ENCODE data around the gene SECISBP2. TPM values are rescaled to one million over a fixed set of nuclear protein-coding genes. Genes with fewer than 3 reads are reported as not detected.
A peak's percentile ranks its signal among the peaks of the same experiment; 100 is the strongest.
"Not testable (repeated sequence)": the region's sequence is repeated elsewhere in the genome, so short reads cannot be mapped to it uniquely, and the experiment has no call there.

Gene SECISBP2
- 30.0 and 30.1 TPM in 2 replicates for total RNA-seq

DNA sequence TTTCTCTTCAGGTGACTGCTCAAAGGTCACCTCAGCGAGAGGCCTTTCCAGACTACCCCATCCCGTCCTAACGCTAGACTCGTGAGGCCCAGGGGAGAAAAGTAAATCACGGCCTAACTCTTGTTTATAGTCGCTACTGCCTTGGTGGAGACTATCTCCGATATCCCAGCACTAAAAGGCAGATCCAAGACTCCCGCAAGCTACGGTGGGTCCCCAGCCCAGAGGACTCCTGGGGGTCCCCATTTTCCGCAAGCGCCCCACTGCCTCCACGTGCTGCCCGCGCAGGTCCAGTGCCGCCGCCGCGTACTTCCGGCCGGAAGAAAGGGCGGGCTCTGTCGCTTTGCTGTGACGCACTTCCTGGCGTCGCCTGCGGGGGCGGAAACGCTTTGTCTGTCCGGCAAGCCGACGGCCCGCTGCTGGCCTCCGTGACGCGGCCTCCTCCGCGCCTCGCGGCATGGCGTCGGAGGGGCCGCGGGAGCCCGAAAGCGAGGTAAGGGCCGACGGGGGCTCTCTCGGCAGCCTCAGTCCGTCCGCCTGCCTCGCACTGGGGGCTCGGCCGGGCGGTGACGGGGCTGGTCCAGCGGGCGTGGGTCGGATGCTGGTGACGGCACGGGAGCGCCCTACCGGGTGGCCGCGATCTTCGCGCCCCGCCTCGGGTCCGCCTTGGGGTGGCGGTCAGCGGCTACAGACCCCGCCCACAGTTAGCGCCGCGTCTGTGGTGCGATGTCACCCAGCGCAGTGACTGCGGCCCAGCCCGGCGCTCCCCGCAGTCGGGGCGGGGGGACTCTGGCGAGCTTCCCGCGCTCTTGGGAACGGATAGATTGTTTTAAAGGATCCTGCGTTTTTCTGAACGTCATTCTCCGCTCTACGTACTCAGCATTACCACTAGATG lies at the start of gene SECISBP2:
SECISBP2 (plus strand) TSS at position 378 of the 892 bp plus-strand sequence; CDS start at position 455, 77 bp downstream.
- peak; percentile 97 for DNase-seq

- no peak for DNase-seq
Observed at GRCh38 chr9:89273528-89274279, 44.6 kb upstream of the SECISBP2 start.

- no peak for DNase-seq
Observed at GRCh38 chr9:89274838-89275237, 43.5 kb upstream of the SECISBP2 start.

- DNase-seq: not testable (repeated sequence)
Observed at GRCh38 chr9:89276040-89276439, 42.3 kb upstream of the SECISBP2 start.

DNA sequence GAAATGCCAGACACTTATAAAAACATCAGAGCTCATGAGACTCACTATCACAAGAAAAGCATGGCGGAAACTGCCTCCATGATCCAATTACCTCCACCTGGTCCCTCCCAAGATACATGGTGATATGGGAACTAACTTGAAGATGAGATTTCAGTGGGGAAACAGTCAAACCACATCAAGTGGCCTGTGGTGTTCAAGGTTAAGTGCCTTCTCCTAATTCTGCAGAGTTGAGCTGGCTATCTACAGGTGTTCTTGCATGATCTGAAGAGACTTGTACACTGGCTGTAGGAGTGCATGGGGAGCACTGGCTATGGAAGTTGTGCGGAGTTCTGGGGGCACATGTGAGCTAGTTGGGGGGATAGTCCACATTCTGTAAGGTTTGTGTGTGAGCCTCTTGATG lies 41.3 kb upstream of the SECISBP2 start:
- no peak for DNase-seq

DNA sequence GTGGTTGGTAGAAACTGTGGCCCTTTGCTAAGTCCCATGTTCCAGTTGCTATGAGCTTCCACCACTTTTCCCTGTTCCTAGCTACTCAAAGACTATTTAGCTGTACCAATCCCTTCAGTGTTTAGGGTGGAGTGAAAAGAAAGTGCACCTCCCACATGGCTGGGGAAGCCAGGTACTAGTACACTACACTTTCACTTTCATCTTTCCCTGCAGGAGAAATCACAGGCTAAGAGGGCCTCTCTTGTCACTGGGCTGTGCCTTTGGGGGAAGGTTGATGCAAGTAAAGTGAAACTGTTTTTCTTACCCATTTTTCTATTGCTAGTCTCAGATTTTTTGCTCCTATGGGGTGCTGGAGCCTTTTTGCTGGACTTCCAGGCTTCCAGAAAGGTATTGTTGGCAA lies 40.8 kb upstream of the SECISBP2 start:
- DNase-seq: no peak

- DNase-seq: no peak
Observed at GRCh38 chr9:89278551-89278950, 39.7 kb upstream of the SECISBP2 start.

DNA sequence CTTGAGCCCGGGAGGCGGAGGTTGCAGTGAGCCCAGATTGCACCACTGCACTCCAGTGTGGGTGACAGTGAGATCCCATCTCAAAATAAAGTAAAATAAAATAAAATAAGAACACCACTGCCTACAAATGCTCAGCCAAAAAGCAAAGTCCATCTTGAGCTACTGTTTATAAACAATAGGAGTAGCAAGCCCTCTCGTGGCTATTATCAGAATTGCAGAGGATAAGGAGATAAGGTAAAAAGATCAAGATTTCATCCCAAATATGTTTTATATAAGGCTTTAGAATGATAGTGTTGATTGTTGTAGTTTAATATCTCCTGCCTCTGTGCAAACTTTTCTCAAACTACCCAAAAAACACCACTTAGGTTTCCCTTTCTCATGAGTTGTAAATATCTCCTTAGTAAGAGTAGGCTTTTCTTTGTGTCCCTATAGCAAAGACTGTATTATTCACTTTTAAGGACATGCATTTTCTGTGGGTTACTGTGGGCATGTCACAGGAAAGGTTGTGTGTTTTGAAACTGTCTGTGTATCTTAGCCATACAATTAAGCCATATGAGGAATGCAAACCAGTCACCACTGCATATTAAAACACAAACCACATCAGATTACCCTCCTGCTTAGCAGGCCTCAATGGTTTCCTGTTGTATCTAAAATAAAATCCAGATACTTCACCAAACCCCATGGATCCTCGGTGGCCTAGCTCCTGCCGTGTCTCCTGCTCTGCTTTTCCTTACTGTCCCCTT lies 39.1 kb upstream of the SECISBP2 start:
- peak; percentile 72 for DNase-seq

DNA sequence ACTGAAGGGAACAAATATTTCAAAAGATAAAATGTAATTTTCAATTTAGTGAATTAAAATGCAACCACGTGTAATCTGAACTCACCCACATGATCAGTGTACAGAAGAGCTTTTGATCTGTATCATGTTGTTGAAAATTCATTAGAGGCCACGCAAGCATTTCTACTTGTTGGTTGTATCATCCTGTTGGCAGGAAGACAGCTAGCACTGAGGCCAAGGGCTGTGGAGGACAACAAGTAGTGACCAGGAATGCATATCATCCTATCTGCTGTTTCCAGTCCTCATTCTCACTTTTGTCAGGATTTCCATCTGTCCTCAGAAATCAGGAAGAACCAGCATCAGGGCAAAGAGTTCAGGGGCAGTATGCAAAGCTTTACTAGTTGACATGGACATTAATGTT lies 37.2 kb upstream of the SECISBP2 start:
- no peak for DNase-seq

GRCh38 chr9:89282248-89282968 lies 35.9 kb upstream of the SECISBP2 start:
- not testable (repeated sequence) for DNase-seq

- DNase-seq: no peak
Observed at GRCh38 chr9:89284076-89284475, 34.2 kb upstream of the SECISBP2 start.

DNA sequence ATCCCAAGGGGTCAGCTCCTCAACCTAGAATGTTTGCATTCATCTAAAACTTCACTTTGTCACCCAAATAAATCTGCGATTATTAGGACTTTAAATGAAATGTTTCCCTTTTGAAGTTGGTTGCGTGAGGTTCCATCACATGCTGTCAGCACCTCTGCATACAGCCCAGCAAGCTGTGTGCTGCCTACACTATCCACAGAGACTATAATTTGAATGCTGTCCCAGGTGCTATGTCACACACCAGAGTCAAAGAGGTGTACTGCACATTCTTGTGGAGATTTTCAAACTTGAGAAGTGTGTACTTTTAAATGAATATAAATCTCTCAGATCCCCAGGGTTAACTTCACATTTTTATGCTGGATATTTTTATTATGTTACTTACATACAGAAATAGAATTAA lies 26.6 kb upstream of the SECISBP2 start:
- no peak for DNase-seq

DNA sequence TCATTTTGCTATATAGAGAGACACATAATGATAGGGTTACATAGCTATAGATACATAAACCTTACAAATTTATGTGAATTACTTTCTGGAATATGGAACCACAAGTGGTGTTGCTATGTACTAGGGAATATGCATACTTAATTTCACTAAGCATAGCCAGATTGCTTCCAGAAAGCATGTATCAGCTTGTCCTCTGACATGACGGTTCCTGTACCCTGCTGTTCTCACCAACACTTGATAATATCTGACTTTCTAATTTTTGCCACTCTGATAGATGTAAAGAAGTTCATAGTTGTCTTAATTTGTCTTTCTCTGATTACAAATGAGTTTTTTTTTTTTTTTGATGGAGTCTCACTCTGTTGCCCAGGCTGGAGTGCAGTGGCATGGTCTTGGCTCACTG lies 25.3 kb upstream of the SECISBP2 start:
- no peak for DNase-seq

GRCh38 chr9:89295400-89295799 lies 22.9 kb upstream of the SECISBP2 start:
- DNase-seq: peak; percentile 52

DNA sequence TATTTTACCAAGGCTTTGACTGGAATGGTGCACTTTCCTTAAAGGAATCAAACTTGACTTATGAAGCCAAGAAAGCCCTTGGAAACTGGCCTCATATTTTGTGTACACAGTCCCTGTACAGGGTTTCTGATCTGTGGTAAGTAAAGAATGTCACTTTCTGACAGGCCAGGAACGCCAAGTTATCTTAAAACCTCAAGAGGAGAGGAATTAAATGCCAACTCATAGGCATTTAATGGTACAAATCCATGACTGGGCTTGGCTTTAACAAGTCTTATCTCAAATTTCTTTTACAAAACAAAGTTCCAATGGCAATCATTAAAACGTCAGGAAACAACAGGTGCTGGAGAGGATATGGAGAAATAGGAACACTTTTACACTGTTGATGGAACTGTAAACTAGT lies 16.3 kb upstream of the SECISBP2 start:
- DNase-seq: not testable (repeated sequence)

DNA sequence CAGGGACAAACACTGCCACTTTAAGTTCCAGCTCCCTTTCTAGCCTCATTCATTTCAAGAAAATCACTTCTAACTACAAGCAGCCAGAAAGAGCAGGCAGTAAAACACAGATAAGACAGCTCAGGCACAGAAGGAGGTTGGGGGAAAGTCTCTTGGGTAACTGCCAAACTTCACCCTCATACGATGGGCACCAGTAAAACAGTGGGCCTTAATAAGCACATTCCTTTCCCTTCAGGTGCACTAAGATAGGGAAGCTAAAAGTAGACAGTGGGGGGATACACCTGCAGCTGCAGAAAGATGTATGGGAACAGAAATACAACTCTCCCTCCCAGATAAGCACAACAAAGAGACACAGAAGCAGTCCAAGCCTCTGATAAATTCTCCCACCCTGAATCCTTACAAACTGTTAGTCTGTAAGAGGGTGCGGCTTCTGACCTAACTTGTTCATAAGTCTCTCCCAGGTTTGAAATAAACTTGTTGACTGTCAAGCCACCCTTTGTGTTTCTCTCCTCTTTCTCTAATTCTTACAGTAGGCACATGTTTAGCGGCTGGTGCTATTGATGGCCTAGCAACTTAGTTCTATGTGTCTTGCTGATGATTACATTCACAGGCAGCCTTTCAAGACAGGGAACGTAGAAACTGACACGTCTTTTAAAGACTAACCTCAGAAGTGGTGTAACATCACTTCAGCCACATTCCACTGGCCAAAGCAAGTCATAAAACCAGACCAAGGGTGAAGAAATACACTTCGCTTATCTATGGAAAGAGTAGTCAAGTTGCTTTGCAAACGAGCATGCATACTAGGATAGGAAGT lies 14.1 kb upstream of the SECISBP2 start:
- no peak for DNase-seq

- DNase-seq: no peak
Observed at GRCh38 chr9:89304834-89305188, 13.5 kb upstream of the SECISBP2 start.

- DNase-seq: no peak
Observed at GRCh38 chr9:89305868-89306267, 12.4 kb upstream of the SECISBP2 start.

GRCh38 chr9:89309166-89309565 lies 9.1 kb upstream of the SECISBP2 start:
- DNase-seq: no peak

DNA sequence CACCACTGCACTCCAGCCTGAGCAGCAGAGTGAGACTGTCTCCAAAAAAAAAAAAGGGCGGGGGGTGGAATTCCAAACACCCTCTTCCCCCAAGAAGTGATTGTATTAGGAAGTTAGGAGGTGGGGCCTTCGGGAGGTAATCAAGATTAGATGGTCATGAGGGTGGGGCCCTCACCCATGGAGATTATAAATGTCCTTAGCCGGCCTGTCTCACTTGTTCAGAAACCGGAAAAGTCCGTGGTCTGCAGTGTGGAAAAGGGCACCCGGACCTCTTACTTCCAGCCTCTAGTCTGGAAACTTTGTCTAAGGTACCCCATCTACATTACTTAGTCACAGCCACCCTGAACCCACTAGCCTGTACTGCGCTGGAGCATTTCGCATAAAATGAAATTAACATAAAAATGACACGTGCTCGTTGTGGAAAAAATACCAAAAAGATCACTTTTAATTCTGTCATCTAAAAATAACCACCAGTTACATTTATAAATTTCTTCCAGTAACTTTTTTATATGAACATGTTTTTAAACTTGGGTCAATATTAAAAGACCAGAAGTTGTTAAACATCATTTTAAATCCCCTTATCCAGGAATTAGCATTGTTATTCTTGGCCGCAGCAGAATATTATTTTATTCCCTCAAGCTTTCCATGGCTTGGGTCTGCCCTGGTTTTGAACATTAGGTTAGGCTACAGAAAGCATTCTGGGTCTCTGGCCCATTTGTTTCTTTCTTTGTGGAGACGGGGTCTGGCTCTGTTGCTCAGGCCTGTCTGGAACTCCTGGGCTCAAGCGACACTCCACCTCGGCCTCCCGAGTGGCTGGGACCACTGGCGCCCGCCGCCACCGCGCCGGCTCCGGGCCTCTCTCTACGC lies 8.5 kb upstream of the SECISBP2 start:
- DNase-seq: peak; percentile 39
